Neural cell (in vitro differentiated cells): Measurements from ENCODE around the gene ANXA1. TPM values are rescaled to one million over a fixed set of nuclear protein-coding genes. Genes with fewer than 3 reads are reported as not detected.

ENCODE experiments used
- H2AFZ ChIP-seq: fragments of 200-600, 300-800 bp; sonication (generic), shearing (Covaris generic); 2 replicates; pipeline ENCODE4 v1.6.0; 2014; ENCODE audit warnings: low read depth, mild to moderate bottlenecking, antibody characterized with exemption, low read length, moderate library complexity
- H3F3A ChIP-seq: fragments of 200-600 bp; shearing (Covaris generic); 2 replicates; pipeline ENCODE4 v1.6.1; 2016; ENCODE audit warnings: mild to moderate bottlenecking, moderate library complexity, mixed read lengths, antibody characterized with exemption, low read length; ENCODE audit not compliant: insufficient read depth, poor library complexity, severe bottlenecking
- H3K27ac ChIP-seq: fragments of 200-600, 300-800 bp; sonication (generic), shearing (Covaris generic); 2 replicates; pipeline ENCODE4 v1.5.1; 2014; ENCODE audit warnings: mild to moderate bottlenecking, low read length, moderate library complexity
- H3K27me3 ChIP-seq: fragments of 300-800, 200-600 bp; sonication (generic), shearing (Covaris generic); 2 replicates; pipeline ENCODE4 v1.6.0; 2014; ENCODE audit warnings: mild to moderate bottlenecking, low read depth, low read length, moderate library complexity; ENCODE audit not compliant: insufficient read depth
- H3K36me3 ChIP-seq: fragments of 300-800, 200-600 bp; sonication (generic), shearing (Covaris generic); 2 replicates; pipeline ENCODE4 v1.5.1; 2014; ENCODE audit warnings: mild to moderate bottlenecking, antibody characterized with exemption, low read length, moderate library complexity; ENCODE audit not compliant: insufficient read depth
- H3K4me2 ChIP-seq: fragments of 300-800, 200-600 bp; sonication (generic), shearing (Covaris generic); 2 replicates; pipeline ENCODE4 v1.6.0; 2014; ENCODE audit warnings: mild to moderate bottlenecking, low read length
- H3K4me3 ChIP-seq: fragments of 300-800, 200-600 bp; sonication (generic), shearing (Covaris generic); 2 replicates; pipeline ENCODE4 v1.5.1; 2014; ENCODE audit warnings: mild to moderate bottlenecking, low read length, moderate library complexity
- H3K79me2 ChIP-seq: fragments of 200-600 bp; shearing (Covaris generic); replicated peaks from 2 replicates; pipeline ENCODE4 v1.6.0; 2014; ENCODE audit warnings: mild to moderate bottlenecking, low read length, moderate library complexity; ENCODE audit not compliant: insufficient read depth
- H3K9ac ChIP-seq: fragments of 300-800, 200-600 bp; sonication (generic), shearing (Covaris generic); 2 replicates; pipeline ENCODE4 v1.6.1; 2016; ENCODE audit warnings: mild to moderate bottlenecking, low read length, mixed read lengths
- H3K9me2 ChIP-seq: fragments of 200-600 bp; shearing (Covaris generic); 2 replicates; pipeline ENCODE4 v1.6.1; 2016; ENCODE audit warnings: mild to moderate bottlenecking, low read length, mixed read lengths; ENCODE audit not compliant: insufficient read depth
- H3K9me3 ChIP-seq: fragments of 200-600, 300-800 bp; sonication (generic), shearing (Covaris generic); 2 replicates; pipeline ENCODE4 v1.6.1; 2016; ENCODE audit warnings: mild to moderate bottlenecking, mixed run types, low read length, moderate library complexity, mixed read lengths
- H4K20me1 ChIP-seq: fragments of 200-600 bp; shearing (Covaris generic); 2 replicates; pipeline ENCODE4 v1.6.1; 2016; ENCODE audit warnings: mild to moderate bottlenecking, mixed run types; ENCODE audit not compliant: insufficient read depth
- CTCF ChIP-seq: fragments of 450-650 bp; IDR thresholded peaks from 2 replicates; pipeline ENCODE4 v1.5.1; 2014; ENCODE audit warnings: antibody characterized with exemption, mild to moderate bottlenecking, moderate library complexity; ENCODE audit not compliant: poor library complexity, severe bottlenecking
- EP300 ChIP-seq: fragments of 450-650 bp; conservative IDR thresholded peaks from 2 replicates; pipeline ENCODE4 v1.6.1; 2014; ENCODE audit warnings: antibody characterized with exemption, mild to moderate bottlenecking, moderate library complexity; ENCODE audit not compliant: poor library complexity, severe bottlenecking
- EZH2 ChIP-seq: fragments of 200-600, 300-800 bp; shearing (Covaris generic), sonication (generic); IDR thresholded peaks from 2 replicates; pipeline ENCODE4 v1.6.1; 2014; ENCODE audit warnings: antibody characterized with exemption, low read length, borderline replicate concordance, mild to moderate bottlenecking; ENCODE audit not compliant: insufficient read depth, poor library complexity, severe bottlenecking
- MXI1 ChIP-seq: fragments of 450-650 bp; conservative IDR thresholded peaks from 2 replicates; pipeline ENCODE4 v1.6.1; 2014; ENCODE audit warnings: antibody characterized with exemption, mild to moderate bottlenecking; ENCODE audit not compliant: poor library complexity, severe bottlenecking
- POLR2AphosphoS5 ChIP-seq: IDR thresholded peaks from 2 replicates; pipeline ENCODE4 v1.6.1; 2012
- RAD21 ChIP-seq: fragments of 450-650 bp; conservative IDR thresholded peaks from 2 replicates; pipeline ENCODE4 v1.6.1; 2014; ENCODE audit warnings: antibody characterized with exemption, mild to moderate bottlenecking, moderate library complexity
- SMC3 ChIP-seq: fragments of 450-650 bp; conservative IDR thresholded peaks from 2 replicates; pipeline ENCODE4 v1.6.1; 2014; ENCODE audit warnings: antibody characterized with exemption, mild to moderate bottlenecking, moderate library complexity; ENCODE audit not compliant: poor library complexity
- TAF1 ChIP-seq: IDR thresholded peaks from 2 replicates; pipeline ENCODE4 v1.6.1; 2012; ENCODE audit warnings: low read depth
- polyA plus RNA-seq: library from polyadenylated mRNA; depleted of rRNA; stranded (reverse); fragments of >200 nt; gene quantifications from 2 replicates; pipeline ENCODE4 v1.2.3, GENCODE V29; 2014
- TF ChIP-seq, protein P1 (sequence below): IDR thresholded peaks from 2 replicates; pipeline ENCODE4 v1.6.1; 2012; ENCODE audit warnings: borderline replicate concordance

Gene ANXA1
- polyA plus RNA-seq, 1 donor from 2014 or later: 5.8 TPM

DNA sequence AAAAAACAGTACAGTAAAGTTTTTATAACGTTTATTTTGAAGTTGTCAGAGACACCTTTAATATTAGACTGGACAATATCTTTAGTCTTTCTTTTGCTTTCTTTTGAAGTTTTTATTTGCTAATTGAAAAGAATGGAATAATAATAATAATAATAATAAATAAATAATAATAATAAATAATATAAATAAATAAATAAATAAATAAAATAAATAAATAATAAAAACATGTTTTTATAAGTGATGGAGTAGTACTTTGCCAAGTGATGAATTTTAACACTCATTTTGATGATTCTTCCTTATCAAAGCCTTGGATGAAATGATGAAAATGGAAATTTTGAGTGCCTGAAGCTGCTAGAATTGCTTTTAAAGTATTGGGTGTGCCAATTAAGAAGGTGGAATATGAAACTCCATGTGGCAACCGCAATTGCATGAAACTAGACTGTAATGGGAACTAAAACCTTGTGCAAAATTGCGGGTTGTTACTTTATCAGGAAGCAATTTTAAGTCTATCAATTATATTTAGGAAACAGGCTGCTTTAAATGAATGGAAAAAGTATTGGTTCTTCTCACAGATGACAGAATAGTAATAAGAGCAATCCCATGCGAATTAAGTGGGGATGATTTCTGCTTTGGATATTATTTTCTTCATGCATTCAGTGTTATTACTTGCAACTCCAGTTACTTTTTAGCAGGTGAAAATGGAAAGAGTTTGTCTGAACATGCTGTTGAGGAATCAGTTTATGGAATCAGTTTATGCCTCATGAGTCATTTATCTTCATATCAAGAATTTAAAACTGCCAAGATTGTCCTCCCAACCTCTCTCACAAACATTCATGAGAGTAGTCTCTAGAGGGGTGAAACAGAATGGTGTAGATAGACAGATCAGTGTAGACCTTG is 4.6 kb downstream of the ANXA1 start:
- Histone ChIP-seq H3K4me2 (no peak overlapping the region), H3K9me2 (no peaks in the 10 kb centered on the region), H3K36me3 (no peaks in the 10 kb centered on the region), H4K20me1 (no peaks in the 10 kb centered on the region), H3K9me3 (no peaks in the 10 kb centered on the region), H3K27ac (no peak overlapping the region), H3K79me2 (no peaks in the 10 kb centered on the region), H3F3A (no peaks in the 10 kb centered on the region), H3K27me3 (no peaks in the 10 kb centered on the region), H3K4me3 (no peak overlapping the region), H3K9ac (no peak overlapping the region), H2AFZ (no peak overlapping the region)
- TF ChIP-seq POLR2AphosphoS5: no peak
- TF ChIP-seq TAF1: no peak

DNA sequence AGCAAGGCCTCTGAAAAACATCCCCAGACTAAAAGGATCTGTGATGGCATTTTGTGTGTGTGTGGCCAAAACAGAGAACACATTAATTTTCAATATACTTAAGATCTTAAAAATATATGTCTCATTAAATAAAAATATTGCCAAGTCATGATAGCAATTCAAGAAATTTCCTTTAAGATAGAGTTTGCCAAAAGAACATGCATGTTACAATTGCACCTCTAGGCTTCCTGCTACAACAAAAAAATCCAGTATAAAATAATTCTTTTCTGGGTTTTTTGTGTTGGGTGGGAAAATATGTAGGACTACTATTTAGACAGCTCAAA is 5.2 kb downstream of the ANXA1 start:
- H3K9me3 ChIP-seq: no peaks in the 10 kb centered on the region
- H3K9me2 ChIP-seq: no peaks in the 10 kb centered on the region
- H3K79me2 ChIP-seq: no peaks in the 10 kb centered on the region
- no peak overlapping the region for H3K27ac ChIP-seq
- H3K36me3 ChIP-seq: no peaks in the 10 kb centered on the region
- no peak overlapping the region for H2AFZ ChIP-seq
- H4K20me1 ChIP-seq: no peaks in the 10 kb centered on the region
- no peak overlapping the region for H3K9ac ChIP-seq
- H3K4me2 ChIP-seq: no peak overlapping the region
- H3K27me3 ChIP-seq: no peaks in the 10 kb centered on the region
- no peak overlapping the region for H3K4me3 ChIP-seq
- TF ChIP-seq RAD21: no peak
- no peak for TF ChIP-seq SMC3
- TF ChIP-seq CTCF: no peak
- TF ChIP-seq EP300: no peak
- TF ChIP-seq TAF1: no peak
- TF ChIP-seq, protein P1, sequence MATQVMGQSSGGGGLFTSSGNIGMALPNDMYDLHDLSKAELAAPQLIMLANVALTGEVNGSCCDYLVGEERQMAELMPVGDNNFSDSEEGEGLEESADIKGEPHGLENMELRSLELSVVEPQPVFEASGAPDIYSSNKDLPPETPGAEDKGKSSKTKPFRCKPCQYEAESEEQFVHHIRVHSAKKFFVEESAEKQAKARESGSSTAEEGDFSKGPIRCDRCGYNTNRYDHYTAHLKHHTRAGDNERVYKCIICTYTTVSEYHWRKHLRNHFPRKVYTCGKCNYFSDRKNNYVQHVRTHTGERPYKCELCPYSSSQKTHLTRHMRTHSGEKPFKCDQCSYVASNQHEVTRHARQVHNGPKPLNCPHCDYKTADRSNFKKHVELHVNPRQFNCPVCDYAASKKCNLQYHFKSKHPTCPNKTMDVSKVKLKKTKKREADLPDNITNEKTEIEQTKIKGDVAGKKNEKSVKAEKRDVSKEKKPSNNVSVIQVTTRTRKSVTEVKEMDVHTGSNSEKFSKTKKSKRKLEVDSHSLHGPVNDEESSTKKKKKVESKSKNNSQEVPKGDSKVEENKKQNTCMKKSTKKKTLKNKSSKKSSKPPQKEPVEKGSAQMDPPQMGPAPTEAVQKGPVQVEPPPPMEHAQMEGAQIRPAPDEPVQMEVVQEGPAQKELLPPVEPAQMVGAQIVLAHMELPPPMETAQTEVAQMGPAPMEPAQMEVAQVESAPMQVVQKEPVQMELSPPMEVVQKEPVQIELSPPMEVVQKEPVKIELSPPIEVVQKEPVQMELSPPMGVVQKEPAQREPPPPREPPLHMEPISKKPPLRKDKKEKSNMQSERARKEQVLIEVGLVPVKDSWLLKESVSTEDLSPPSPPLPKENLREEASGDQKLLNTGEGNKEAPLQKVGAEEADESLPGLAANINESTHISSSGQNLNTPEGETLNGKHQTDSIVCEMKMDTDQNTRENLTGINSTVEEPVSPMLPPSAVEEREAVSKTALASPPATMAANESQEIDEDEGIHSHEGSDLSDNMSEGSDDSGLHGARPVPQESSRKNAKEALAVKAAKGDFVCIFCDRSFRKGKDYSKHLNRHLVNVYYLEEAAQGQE: no peak
- TF ChIP-seq EZH2: no peak
- no peak for TF ChIP-seq POLR2AphosphoS5
- no peak for TF ChIP-seq MXI1
- no peaks in the 10 kb centered on the region for H3F3A ChIP-seq
